Measurements from ENCODE around the gene TMEM138. TPM values are rescaled to one million over a fixed set of nuclear protein-coding genes. Genes with fewer than 3 reads are reported as not detected.

Gene TMEM138
- polyA plus RNA-seq, 3 donors, result 34.5 to 64.0 (median 50.7) TPM

- Histone ChIP-seq H3K9me3 (replicated peaks in 1 of 2; ENCODE audit: control insufficient read depth in 1 of 2, insufficient read depth in 1 of 2, low read length in 2 of 2) (no peaks in the 10 kb centered on the region), H3K36me3 (replicated peaks in 1 of 2; ENCODE audit: control insufficient read depth in 1 of 2, insufficient read depth in 2 of 2, low read length in 2 of 2) (peaks cover 27 to 59% of the 10 kb centered on the region in 2 donors), H3K79me2 (ENCODE audit: insufficient read depth, low read length) (no peaks in the 10 kb centered on the region), H3K27me3 (ENCODE audit: control insufficient read depth in 2 of 2, insufficient read depth in 2 of 2, low read length in 2 of 2) (no peaks in the 10 kb centered on the region), H4K20me1 (ENCODE audit: insufficient read depth, low read length) (no peaks in the 10 kb centered on the region), H3K4me3 (replicated peaks in 1 of 3; ENCODE audit: low read depth in 2 of 3, low read length in 3 of 3) (no peak overlapping the region), H3K4me2 (replicated peaks; ENCODE audit: extremely low read depth, low read length, poor library complexity, severe bottlenecking) (no peak overlapping the region), H3K9ac (ENCODE audit: insufficient read depth, low read length, poor library complexity, severe bottlenecking) (no peak overlapping the region), H3K4me1 (ENCODE audit: control insufficient read depth in 1 of 2, insufficient read depth in 2 of 2, low read length in 2 of 2) (peaks cover 23 to 29% of the 10 kb centered on the region in 2 donors), H3K27ac (ENCODE audit: low read depth in 1 of 2, low read length in 2 of 2) (peak overlapping the region in 1 of 2 donors; percentile 35), H2AFZ (ENCODE audit: insufficient read depth, low read depth, low read length, poor library complexity, severe bottlenecking) (no peak overlapping the region)
- 94% methylated on average over 3 of the region's 4 CpGs for WGBS (ENCODE audit: insufficient coverage)
- no peak overlapping the region for H3K4me3 Mint-ChIP-seq
- no peak for TF ChIP-seq CTCF (IDR thresholded peaks at IDR 0.05)
- peaks cover 34% of the 10 kb centered on the region for H3K4me1 Mint-ChIP-seq
- peak overlapping the region in 3 of 7 donors; percentile 53 to 95 (median 66) for H3K27ac Mint-ChIP-seq
- intact Hi-C loops (cut with micrococcal nuclease), result loop anchor here in 1 of 2 donors (5.0 kb wide), 1 partner anchor 183 kb away; the partner anchor contains the start of gene VPS37C
- H3K36me3 Mint-ChIP-seq, result peaks cover 58 to 67% of the 10 kb centered on the region in 2 donors
- no peaks in the 10 kb centered on the region for H3K9me3 Mint-ChIP-seq
- DNase-seq, result no peak
- H3K27me3 Mint-ChIP-seq (ENCODE audit: low read depth in 3 of 3), result peaks cover 0 to 2% (median 1%) of the 10 kb centered on the region in 3 donors
These were observed 17.0 kb upstream of the TMEM138 start for GRCh38 chr11:61345170-61345610.

GRCh38 chr11:61345954-61346843 lies 16.0 kb upstream of the TMEM138 start:
- no peaks in the 10 kb centered on the region for H3K27me3 ChIP-seq (ENCODE audit: control insufficient read depth in 2 of 2, insufficient read depth in 2 of 2, low read length in 2 of 2)
- TF ChIP-seq CTCF (IDR thresholded peaks at IDR 0.05), result no peak
- H3K27ac ChIP-seq (ENCODE audit: low read depth in 1 of 2, low read length in 2 of 2), result peak overlapping the region in 1 of 2 donors; percentile 35
- intact Hi-C loops (cut with micrococcal nuclease), result loop anchor here in 1 of 2 donors (5.0 kb wide), 1 partner anchor 184 kb away; the partner anchor contains the start of gene VPS37C
- H3K9me3 ChIP-seq (replicated peaks in 1 of 2; ENCODE audit: control insufficient read depth in 1 of 2, insufficient read depth in 1 of 2, low read length in 2 of 2), result no peaks in the 10 kb centered on the region
- Mint-ChIP-seq H3K9me3 (no peaks in the 10 kb centered on the region), H3K27ac (peak overlapping the region; percentile 48 to 99 (median 95)), H3K4me3 (no peak overlapping the region), H3K27me3 (ENCODE audit: low read depth in 3 of 3) (peaks cover 0 to 2% (median 1%) of the 10 kb centered on the region in 3 donors), H3K36me3 (peaks cover 58 to 70% of the 10 kb centered on the region in 2 donors), H3K4me1 (peaks cover 34% of the 10 kb centered on the region)
- peaks cover 23 to 29% of the 10 kb centered on the region in 2 donors for H3K4me1 ChIP-seq (ENCODE audit: control insufficient read depth in 1 of 2, insufficient read depth in 2 of 2, low read length in 2 of 2)
- DNase-seq, result peak in 1 of 3 donors; percentile 34
- no peak overlapping the region for H3K4me3 ChIP-seq (replicated peaks in 1 of 3; ENCODE audit: low read depth in 2 of 3, low read length in 3 of 3)
- H3K79me2 ChIP-seq (ENCODE audit: insufficient read depth, low read length), result no peaks in the 10 kb centered on the region
- no peak overlapping the region for H3K9ac ChIP-seq (ENCODE audit: insufficient read depth, low read length, poor library complexity, severe bottlenecking)
- no peak overlapping the region for H2AFZ ChIP-seq (ENCODE audit: insufficient read depth, low read depth, low read length, poor library complexity, severe bottlenecking)
- 78% methylated on average over 11 of the region's 14 CpGs for WGBS (ENCODE audit: insufficient coverage)
- peaks cover 35 to 64% of the 10 kb centered on the region in 2 donors for H3K36me3 ChIP-seq (replicated peaks in 1 of 2; ENCODE audit: control insufficient read depth in 1 of 2, insufficient read depth in 2 of 2, low read length in 2 of 2)
- H4K20me1 ChIP-seq (ENCODE audit: insufficient read depth, low read length), result no peaks in the 10 kb centered on the region
- H3K4me2 ChIP-seq (replicated peaks; ENCODE audit: extremely low read depth, low read length, poor library complexity, severe bottlenecking), result no peak overlapping the region
